HG03354 (cell line): ENCODE results near the gene ACER2.
A peak's percentile ranks its signal among the peaks of the same experiment; 100 is the strongest.

Source experiments
- ATAC-seq: cut with Tn5 transposase; IDR thresholded peaks from one replicate; pipeline ENCODE4 v1.9.1; 2021; ENCODE audit warnings: mild to moderate bottlenecking; ENCODE audit not compliant: unreplicated experiment, poor library complexity, severe bottlenecking

The ACER2 gene

GRCh38 chr9:19480345-19480744 is 71.5 kb downstream of the ACER2 start:
- ATAC-seq = no peak

GRCh38 chr9:19481121-19481870 is 72.5 kb downstream of the ACER2 start:
- no peak for ATAC-seq

- ATAC-seq = no peak
Observed at GRCh38 chr9:19481971-19482404, 73.2 kb downstream of the ACER2 start.

GRCh38 chr9:19484699-19485098 is 75.9 kb downstream of the ACER2 start:
- ATAC-seq = no peak

GRCh38 chr9:19485193-19485592 is 76.4 kb downstream of the ACER2 start:
- no peak for ATAC-seq

- no peak for ATAC-seq
Observed at GRCh38 chr9:19486803-19487202, 78.0 kb downstream of the ACER2 start.

- ATAC-seq = no peak
Observed at GRCh38 chr9:19488721-19489120, 79.9 kb downstream of the ACER2 start.

GRCh38 chr9:19490269-19490668 is 81.5 kb downstream of the ACER2 start:
- no peak for ATAC-seq

GRCh38 chr9:19490828-19491227 is 82.0 kb downstream of the ACER2 start:
- no peak for ATAC-seq

- ATAC-seq = no peak
Observed at GRCh38 chr9:19492775-19493173, 84.0 kb downstream of the ACER2 start.

GRCh38 chr9:19493174-19493811 is 84.5 kb downstream of the ACER2 start:
- peak; percentile 90 for ATAC-seq

GRCh38 chr9:19493876-19494275 is 85.1 kb downstream of the ACER2 start:
- ATAC-seq = no peak

GRCh38 chr9:19495186-19496028 is 86.6 kb downstream of the ACER2 start:
- no peak for ATAC-seq

GRCh38 chr9:19496321-19497050 is 87.7 kb downstream of the ACER2 start:
- ATAC-seq = no peak

- ATAC-seq = no peak
Observed at GRCh38 chr9:19497276-19497675, 88.5 kb downstream of the ACER2 start.

- no peak for ATAC-seq
Observed at GRCh38 chr9:19498015-19498414, 89.2 kb downstream of the ACER2 start.
